ENCODE results near the gene AJM1.

Gene AJM1

GRCh38 chr9:136825295-136826187 lies 16.7 kb upstream of the AJM1 start:
- no peak for TF ChIP-seq EP300 (IDR thresholded peaks at IDR 0.05; ENCODE audit: borderline replicate concordance)
- TF ChIP-seq TAF1 (IDR thresholded peaks at IDR 0.05; ENCODE audit: low read depth): no peak
- TF ChIP-seq NFIC (IDR thresholded peaks at IDR 0.05): no peak
- no peak for TF ChIP-seq TCF12 (IDR thresholded peaks at IDR 0.05; ENCODE audit: low read depth)
- no peak for TF ChIP-seq YY1 (IDR thresholded peaks at IDR 0.05; ENCODE audit: low read depth)
- TF ChIP-seq CREB1 (IDR thresholded peaks at IDR 0.05; ENCODE audit: low read depth): no peak
- no peak for TF ChIP-seq MAX (IDR thresholded peaks at IDR 0.05)
- no peak for TF ChIP-seq FOXM1 (IDR thresholded peaks at IDR 0.05; ENCODE audit: borderline replicate concordance, low read depth)

- TF ChIP-seq TAF1 (IDR thresholded peaks at IDR 0.05; ENCODE audit: low read depth): no peak
- no peak for TF ChIP-seq TEAD4 (IDR thresholded peaks at IDR 0.05)
- no peak for TF ChIP-seq FOXM1 (IDR thresholded peaks at IDR 0.05; ENCODE audit: borderline replicate concordance, low read depth)
- TF ChIP-seq EGR1 (IDR thresholded peaks at IDR 0.05): no peak
- no peak for TF ChIP-seq CEBPB (IDR thresholded peaks at IDR 0.05)
- TF ChIP-seq RAD21 (IDR thresholded peaks at IDR 0.05; ENCODE audit: low read depth): no peak
- no peak for TF ChIP-seq YY1 (IDR thresholded peaks at IDR 0.05; ENCODE audit: low read depth)
- no peak for TF ChIP-seq EP300 (IDR thresholded peaks at IDR 0.05; ENCODE audit: borderline replicate concordance)
- no peak for TF ChIP-seq USF1 (IDR thresholded peaks at IDR 0.05)
- TF ChIP-seq REST (IDR thresholded peaks at IDR 0.05; ENCODE audit: low read depth): no peak
- TF ChIP-seq MAX (IDR thresholded peaks at IDR 0.05): no peak
Measured at GRCh38 chr9:136826188-136826541, 16.1 kb upstream of the AJM1 start.

- TF ChIP-seq EP300 (IDR thresholded peaks at IDR 0.05; ENCODE audit: borderline replicate concordance) (no peak), CREB1 (IDR thresholded peaks at IDR 0.05; ENCODE audit: low read depth) (no peak), CEBPB (IDR thresholded peaks at IDR 0.05) (no peak), TAF1 (IDR thresholded peaks at IDR 0.05; ENCODE audit: low read depth) (no peak), YY1 (IDR thresholded peaks at IDR 0.05; ENCODE audit: low read depth) (no peak), MAX (IDR thresholded peaks at IDR 0.05) (no peak), EGR1 (IDR thresholded peaks at IDR 0.05) (no peak), USF1 (IDR thresholded peaks at IDR 0.05) (no peak), REST (IDR thresholded peaks at IDR 0.05; ENCODE audit: low read depth) (no peak), RAD21 (IDR thresholded peaks at IDR 0.05; ENCODE audit: low read depth) (no peak)
Measured at GRCh38 chr9:136826703-136827582, 15.3 kb upstream of the AJM1 start.

GRCh38 chr9:136827794-136828473 lies 14.3 kb upstream of the AJM1 start:
- TF ChIP-seq CREB1 (IDR thresholded peaks at IDR 0.05; ENCODE audit: low read depth): no peak
- no peak for TF ChIP-seq YY1 (IDR thresholded peaks at IDR 0.05; ENCODE audit: low read depth)
- TF ChIP-seq USF1 (IDR thresholded peaks at IDR 0.05): no peak
- no peak for TF ChIP-seq CEBPB (IDR thresholded peaks at IDR 0.05)
